Chondrocyte (in vitro differentiated cells): Measurements from ENCODE around the gene NINJ2. TPM values are rescaled to one million over a fixed set of nuclear protein-coding genes. Genes with fewer than 3 reads are reported as not detected.
A peak's percentile ranks its signal among the peaks of the same experiment; 100 is the strongest.

Experiments
- DNase-seq: peaks from one replicate; pipeline ENCODE4 v3.0.0; 2021; ENCODE audit warnings: mixed read lengths, low spot score
- H3K27ac Mint-ChIP-seq: one replicate; pipeline ENCODE4 v1.8.0; 2021; ENCODE audit warnings: mild to moderate bottlenecking, moderate library complexity, mixed read lengths; ENCODE audit not compliant: unreplicated experiment
- H3K27me3 Mint-ChIP-seq: 2 replicates; pipeline ENCODE4 v1.8.0; 2021; ENCODE audit warnings: low read depth, mixed read lengths
- H3K36me3 Mint-ChIP-seq: 2 replicates; pipeline ENCODE4 v1.8.0; 2021; ENCODE audit warnings: low read depth, mixed read lengths
- H3K4me1 Mint-ChIP-seq: 2 replicates; pipeline ENCODE4 v1.8.0; 2021; ENCODE audit warnings: low read depth, mild to moderate bottlenecking, mixed read lengths
- H3K4me3 Mint-ChIP-seq: one replicate; pipeline ENCODE4 v1.8.0; 2021; ENCODE audit warnings: mild to moderate bottlenecking, moderate library complexity, mixed read lengths; ENCODE audit not compliant: unreplicated experiment
- H3K9me3 Mint-ChIP-seq: 2 replicates; pipeline ENCODE4 v1.8.0; 2021; ENCODE audit warnings: low read depth, mixed read lengths
- CTCF ChIP-seq: fragments of 200-600 bp; sonication (generic); IDR thresholded peaks from 2 replicates; pipeline ENCODE4 v1.5.0; 2021; ENCODE audit warnings: antibody characterized with exemption, mild to moderate bottlenecking, moderate library complexity
- total RNA-seq: library from RNA; stranded (reverse); gene quantifications from 3 replicates; pipeline ENCODE4 v1.2.1, GENCODE V29; 2021

The NINJ2 gene
- total RNA-seq, 1 donor from 2014 or later = 2.1 TPM

DNA sequence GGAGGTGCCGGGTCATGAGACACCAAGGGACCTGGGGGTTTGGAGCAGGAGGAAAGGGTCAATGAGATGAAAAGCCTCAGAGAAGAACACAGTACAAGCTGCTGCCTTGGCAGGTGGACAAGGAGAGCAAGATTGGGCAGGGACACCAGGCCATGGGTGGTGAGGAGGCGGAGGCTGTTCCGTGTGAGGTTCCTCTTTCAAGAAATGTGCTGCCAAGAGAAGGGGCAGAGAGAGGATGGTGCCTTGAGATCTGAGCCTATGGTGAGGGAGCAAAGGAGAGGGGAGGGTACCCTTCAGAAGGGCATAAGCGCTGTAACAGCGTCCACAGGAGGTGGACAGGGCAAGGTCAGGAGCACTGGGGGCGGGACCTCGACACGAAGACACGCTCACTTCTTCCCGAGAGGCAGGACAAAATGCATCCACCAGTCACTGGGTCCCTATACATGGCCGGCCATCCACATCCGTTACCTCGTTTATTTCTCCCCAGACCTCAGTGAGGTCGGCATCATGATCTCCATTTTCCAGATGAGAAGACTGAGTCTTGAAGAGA lies 103.3 kb downstream of the NINJ2 start:
- no peak overlapping the region for H3K4me3 Mint-ChIP-seq
- H3K4me1 Mint-ChIP-seq = no peaks in the 10 kb centered on the region
- no peak for TF ChIP-seq CTCF
- H3K27ac Mint-ChIP-seq = no peak overlapping the region
- H3K9me3 Mint-ChIP-seq = no peaks in the 10 kb centered on the region
- H3K36me3 Mint-ChIP-seq = peaks cover 1% of the 10 kb centered on the region
- DNase-seq = no peak
- peaks cover 30% of the 10 kb centered on the region for H3K27me3 Mint-ChIP-seq

GRCh38 chr12:559208-559905 lies 103.9 kb downstream of the NINJ2 start:
- Mint-ChIP-seq H3K36me3 (peaks cover 1% of the 10 kb centered on the region), H3K4me3 (no peak overlapping the region)
- TF ChIP-seq CTCF = no peak

DNA sequence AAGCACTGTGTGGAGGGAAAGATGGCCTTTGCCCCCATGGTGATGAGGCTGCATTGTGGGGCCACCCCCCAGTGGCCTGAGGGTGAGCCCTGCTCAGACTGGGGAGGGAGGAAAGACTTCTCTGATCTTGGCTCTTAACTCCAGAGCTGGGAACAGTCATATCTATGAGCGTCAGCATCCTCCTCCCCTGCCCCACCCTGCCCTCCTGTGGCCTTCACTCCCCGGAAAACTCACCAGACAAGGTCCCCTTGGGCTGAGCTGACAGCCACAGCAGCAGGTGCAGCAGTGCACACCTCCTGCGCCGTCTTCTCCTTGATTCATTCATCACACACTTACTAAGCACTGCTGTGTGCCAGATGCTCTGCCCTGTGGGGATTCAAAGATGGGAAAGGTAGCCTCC lies 104.7 kb downstream of the NINJ2 start:
- Mint-ChIP-seq H3K36me3 (peaks cover 1% of the 10 kb centered on the region), H3K27me3 (peaks cover 33% of the 10 kb centered on the region), H3K9me3 (no peaks in the 10 kb centered on the region), H3K4me1 (no peaks in the 10 kb centered on the region), H3K27ac (no peak overlapping the region), H3K4me3 (no peak overlapping the region)
- DNase-seq = no peak
- no peak for TF ChIP-seq CTCF

More at GRCh38 chr12:559208-559905, 103.9 kb downstream of the NINJ2 start:
- Mint-ChIP-seq H3K27me3 (peaks cover 30% of the 10 kb centered on the region), H3K9me3 (no peaks in the 10 kb centered on the region), H3K27ac (no peak overlapping the region), H3K4me1 (no peaks in the 10 kb centered on the region)
- peak; percentile 86 for DNase-seq

DNA sequence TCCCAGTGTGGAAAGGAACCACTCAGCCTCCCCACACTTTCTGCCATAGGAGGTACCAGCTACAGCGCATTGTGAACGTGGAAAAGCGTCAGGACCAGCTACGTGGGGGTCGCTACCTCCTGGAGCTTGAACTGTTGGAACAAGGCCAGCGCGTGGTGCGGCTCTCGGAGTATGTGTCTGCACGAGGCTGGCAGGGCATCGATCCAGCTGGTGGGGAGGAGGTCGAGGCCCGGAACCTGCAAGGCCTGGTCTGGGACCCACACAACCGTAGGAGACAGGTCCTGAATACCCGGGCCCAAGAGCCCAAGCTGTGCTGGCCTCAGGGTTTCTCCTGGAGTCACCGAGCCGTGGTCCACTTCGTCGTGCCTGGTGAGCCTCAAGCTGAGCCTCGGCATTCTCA lies 106.7 kb downstream of the NINJ2 start:
- Mint-ChIP-seq H3K9me3 (no peaks in the 10 kb centered on the region), H3K36me3 (peaks cover 1% of the 10 kb centered on the region), H3K4me3 (no peak overlapping the region), H3K4me1 (peaks cover 7% of the 10 kb centered on the region), H3K27me3 (peaks cover 47% of the 10 kb centered on the region), H3K27ac (no peak overlapping the region)
- DNase-seq = peak; percentile 86
- no peak for TF ChIP-seq CTCF

DNA sequence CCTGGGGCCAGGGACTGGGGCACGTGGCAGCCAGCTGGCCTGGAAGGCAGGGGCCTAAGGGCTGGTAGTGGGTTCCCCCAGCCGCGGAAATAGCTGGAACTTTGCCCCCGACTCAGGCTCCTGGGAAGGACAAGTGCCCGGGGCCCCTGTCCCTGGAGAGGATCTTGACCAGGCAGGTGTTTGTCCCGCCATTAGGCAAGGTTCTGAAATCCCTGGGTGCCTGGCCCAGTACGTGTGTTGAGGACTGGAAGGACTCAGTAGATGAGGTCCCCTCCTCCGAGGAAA lies 109.3 kb downstream of the NINJ2 start:
- peaks cover 7% of the 10 kb centered on the region for H3K4me1 Mint-ChIP-seq
- peaks cover 3% of the 10 kb centered on the region for H3K36me3 Mint-ChIP-seq
- no peaks in the 10 kb centered on the region for H3K9me3 Mint-ChIP-seq
- H3K4me3 Mint-ChIP-seq = no peak overlapping the region
- peaks cover 36% of the 10 kb centered on the region for H3K27me3 Mint-ChIP-seq
- DNase-seq = no peak
- TF ChIP-seq CTCF = no peak
- no peak overlapping the region for H3K27ac Mint-ChIP-seq
